ENCODE measurements around the gene GRPEL1. TPM values are rescaled to one million over a fixed set of nuclear protein-coding genes. Genes with fewer than 3 reads are reported as not detected.
"Not testable (repeated sequence)": the region's sequence is repeated elsewhere in the genome, so short reads cannot be mapped to it uniquely, and the experiment has no call there.

GRPEL1 gene
- total and polyA plus RNA-seq, 2 of the 4 experiments (the other 2 are of a cell fraction) = 33.0 to 33.9 TPM

DNA sequence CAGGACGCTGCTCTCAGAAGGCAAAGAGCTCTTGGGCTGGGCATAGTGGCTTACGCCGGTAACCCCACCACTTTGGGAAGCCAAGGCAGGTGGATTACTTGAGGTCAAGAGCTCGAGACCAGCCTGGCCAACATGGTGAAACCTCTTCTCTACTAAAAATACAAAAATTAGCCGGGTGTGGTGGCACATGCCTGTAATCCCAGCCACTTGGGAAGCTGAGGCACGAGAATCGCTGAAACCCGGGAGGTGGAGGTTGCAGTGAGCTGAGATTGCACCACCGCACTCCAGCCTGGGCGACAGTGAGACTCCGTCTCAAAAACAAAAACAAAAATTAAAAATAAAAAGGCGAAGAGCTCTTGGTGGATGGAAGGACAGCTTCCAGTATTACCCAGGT is 34.6 kb upstream of the GRPEL1 start:
- H3K27ac ChIP-seq (ENCODE audit: insufficient read depth, low read length); H3K4ac ChIP-seq (ENCODE audit: low read depth, low read length); H2BK20ac ChIP-seq (ENCODE audit: low read depth, low read length); DNase-seq; H3K79me1 ChIP-seq (ENCODE audit: low read depth in 1 of 2, low read length in 2 of 2); H3K23ac ChIP-seq (ENCODE audit: low read depth, low read length); H2BK120ac ChIP-seq (ENCODE audit: low read depth, low read length); H3K36me3 ChIP-seq (ENCODE audit: control insufficient read depth, insufficient read depth, low read length); H2BK5ac ChIP-seq (ENCODE audit: low read depth, low read length, poor library complexity, severe bottlenecking); BruUV-seq (replicated peaks); H4K20me1 ChIP-seq (ENCODE audit: insufficient read depth, low read length); dilution Hi-C loops (cut with HindIII; ENCODE audit: low sequenced_read_pairs, unreplicated experiment); H2AK5ac ChIP-seq (ENCODE audit: low read depth, low read length); H3K9me3 ChIP-seq (ENCODE audit: control insufficient read depth, insufficient read depth, low read length); H2BK15ac ChIP-seq (ENCODE audit: low read depth, low read length); in situ Hi-C loops (cut with MboI; ENCODE audit: low sequenced_read_pairs); H3K56ac ChIP-seq (ENCODE audit: extremely low read depth, insufficient read depth, low read length); H3K18ac ChIP-seq (ENCODE audit: low read depth, low read length); ATAC-seq (ENCODE audit: low read depth); H3K4me1 ChIP-seq (ENCODE audit: control insufficient read depth, insufficient read depth, low read length); H3K9me1 ChIP-seq (ENCODE audit: insufficient read depth, low read length); H4K91ac ChIP-seq (ENCODE audit: insufficient read depth, low read depth, low read length); H4K5ac ChIP-seq (ENCODE audit: low read depth, low read length); POLR2A ChIA-PET (ENCODE audit: unreplicated experiment): not testable (repeated sequence)
- H4K8ac ChIP-seq (ENCODE audit: low read depth in 2 of 2, low read length in 2 of 2) = peak overlapping the region; percentile 24 to 57; a peak in 3 of 4 replicates
- no CpG with 5 or more reads among the region's 12 CpGs for WGBS, 2 experiments (ENCODE audit: extremely low coverage in 2 of 2, insufficient read length in 1 of 2)
- peak overlapping the region; percentile 85 for H3K4me2 ChIP-seq (ENCODE audit: low read depth, low read length)
- peak overlapping the region; percentile 93 for H2AFZ ChIP-seq (replicated peaks; ENCODE audit: low read length, poor library complexity)
- CTCF ChIA-PET = interaction anchor here (0.7 to 1.2 kb wide), 4 partner anchors 8 to 850 kb away, joined by 3 read pairs; no protein-coding TSS in a partner anchor
- H3K14ac ChIP-seq (replicated peaks; ENCODE audit: low read depth, low read length) = peak overlapping the region; percentile 12; the same call in 1 of the 2 replicates
- H3K4me3 ChIP-seq (ENCODE audit: insufficient read depth, low read depth, low read length) = peak overlapping the region; percentile 81
- peak overlapping the region; percentile 73 for H3K9ac ChIP-seq (ENCODE audit: low read depth, low read length)
- H2AK9ac ChIP-seq (replicated peaks; ENCODE audit: low read depth, low read length, poor library complexity) = peak overlapping the region; percentile 2
- intact Hi-C loops (cut with micrococcal nuclease) = loop anchor here (5.0 kb wide), 1 partner anchor 90 kb away; the partner anchor contains the start of gene SORCS2
- peaks cover 18% of the 10 kb centered on the region for H3K27me3 ChIP-seq (ENCODE audit: control insufficient read depth, insufficient read depth, low read length)

All from IMR-90 (cell line).